Measurements from ENCODE around the gene BCORL1. TPM values are rescaled to one million over a fixed set of nuclear protein-coding genes. Genes with fewer than 3 reads are reported as not detected.

BCORL1 gene
- total and polyA plus RNA-seq, 2 of the 8 experiments (the other 6 are each of a cell fraction or from before 2014, with no cell fraction given): 1.4 to 6.2 TPM

GRCh38 chrX:130039847-130040246 lies 57.4 kb downstream of the BCORL1 start (continued):
- TF ChIP-seq CHD7 (IDR thresholded peaks at IDR 0.05; ENCODE audit: insufficient replicate concordance, low read length): no peak
- no peak for TF ChIP-seq ZNF274 (IDR thresholded peaks at IDR 0.05; ENCODE audit: borderline replicate concordance, extremely low read depth, low read length)
- TF ChIP-seq TCF12 (IDR thresholded peaks at IDR 0.05; ENCODE audit: low read depth, low read length): no peak
- TF ChIP-seq CHD1 (IDR thresholded peaks at IDR 0.05; ENCODE audit: low read depth, low read length): no peak
- TF ChIP-seq KDM5A (IDR thresholded peaks at IDR 0.05; ENCODE audit: low read length): no peak
- no peak for TF ChIP-seq CTBP2 (IDR thresholded peaks at IDR 0.05; ENCODE audit: borderline replicate concordance, insufficient read depth, insufficient read length, low read length)
- TF ChIP-seq TAF7 (optimal IDR thresholded peaks at IDR 0.05; ENCODE audit: borderline replicate concordance, low read depth, low read length): no peak
- no peak for TF ChIP-seq TAF1 (IDR thresholded peaks at IDR 0.05; ENCODE audit: low read depth, low read length)
- no peak for TF ChIP-seq EZH2 (IDR thresholded peaks at IDR 0.05; ENCODE audit: low read depth, low read length, severe bottlenecking)
- TF ChIP-seq SIN3A (conservative IDR thresholded peaks at IDR 0.05 in 1 of 2, IDR thresholded peaks at IDR 0.05 in 1 of 2; ENCODE audit: low read depth in 1 of 2, low read length in 2 of 2): no peak
